Stimulated activated CD4-positive, alpha-beta T cell treated with anti-CD3 and anti-CD28 coated beads, Interleukin-15, amount 100 ng/mL, for 1 hour (primary cell): ENCODE results near the gene MROH2A.

ENCODE experiments used
- DNase-seq, 2 donors: peaks; one replicate each; pipeline ENCODE4 v3.0.0-alpha.2; 2020; ENCODE audit warnings: low read depth in 1 of 2, low spot score in 1 of 2

Gene MROH2A

GRCh38 chr2:233800208-233800607, 22.1 kb downstream of the MROH2A start:
- no peak for DNase-seq

GRCh38 chr2:233801357-233802131, 23.4 kb downstream of the MROH2A start:
- DNase-seq = no peak

- DNase-seq = no peak
Measured at GRCh38 chr2:233802132-233802815, 24.1 kb downstream of the MROH2A start.

- no peak for DNase-seq
Measured at GRCh38 chr2:233803292-233803911, 25.3 kb downstream of the MROH2A start.

GRCh38 chr2:233803994-233804393, 25.9 kb downstream of the MROH2A start:
- DNase-seq = no peak

GRCh38 chr2:233807215-233807865, 29.2 kb downstream of the MROH2A start:
- DNase-seq = no peak

- no peak for DNase-seq
Measured at GRCh38 chr2:233807966-233808935, 30.1 kb downstream of the MROH2A start.

- DNase-seq = no peak
Measured at GRCh38 chr2:233810385-233810784, 32.3 kb downstream of the MROH2A start.

GRCh38 chr2:233811087-233811486, 33.0 kb downstream of the MROH2A start:
- no peak for DNase-seq

- no peak for DNase-seq
Measured at GRCh38 chr2:233811732-233812131, 33.6 kb downstream of the MROH2A start.

- DNase-seq = no peak
Measured at GRCh38 chr2:233813236-233814055, 35.3 kb downstream of the MROH2A start.

- no peak for DNase-seq
Measured at GRCh38 chr2:233814056-233814835, 36.1 kb downstream of the MROH2A start.

GRCh38 chr2:233815861-233816260, 37.7 kb downstream of the MROH2A start:
- no peak for DNase-seq

GRCh38 chr2:233816334-233816733, 38.2 kb downstream of the MROH2A start:
- no peak for DNase-seq

- no peak for DNase-seq
Measured at GRCh38 chr2:233816771-233817170, 38.6 kb downstream of the MROH2A start.

- DNase-seq = no peak
Measured at GRCh38 chr2:233817361-233817911, 39.3 kb downstream of the MROH2A start.

GRCh38 chr2:233817995-233818638, 40.0 kb downstream of the MROH2A start:
- no peak for DNase-seq
